ENCODE results near the gene SERPINE1. TPM values are rescaled to one million over a fixed set of nuclear protein-coding genes. Genes with fewer than 3 reads are reported as not detected.
"Not testable (repeated sequence)": the region's sequence is repeated elsewhere in the genome, so short reads cannot be mapped to it uniquely, and the experiment has no call there.

Gene SERPINE1
- polyA plus RNA-seq (2014; cell fraction: cytosol; rRNA removed) = not detected in 2 replicates
- not detected in 2 replicates for polyA plus RNA-seq (2014; cell fraction: nucleus; rRNA removed)

DNA sequence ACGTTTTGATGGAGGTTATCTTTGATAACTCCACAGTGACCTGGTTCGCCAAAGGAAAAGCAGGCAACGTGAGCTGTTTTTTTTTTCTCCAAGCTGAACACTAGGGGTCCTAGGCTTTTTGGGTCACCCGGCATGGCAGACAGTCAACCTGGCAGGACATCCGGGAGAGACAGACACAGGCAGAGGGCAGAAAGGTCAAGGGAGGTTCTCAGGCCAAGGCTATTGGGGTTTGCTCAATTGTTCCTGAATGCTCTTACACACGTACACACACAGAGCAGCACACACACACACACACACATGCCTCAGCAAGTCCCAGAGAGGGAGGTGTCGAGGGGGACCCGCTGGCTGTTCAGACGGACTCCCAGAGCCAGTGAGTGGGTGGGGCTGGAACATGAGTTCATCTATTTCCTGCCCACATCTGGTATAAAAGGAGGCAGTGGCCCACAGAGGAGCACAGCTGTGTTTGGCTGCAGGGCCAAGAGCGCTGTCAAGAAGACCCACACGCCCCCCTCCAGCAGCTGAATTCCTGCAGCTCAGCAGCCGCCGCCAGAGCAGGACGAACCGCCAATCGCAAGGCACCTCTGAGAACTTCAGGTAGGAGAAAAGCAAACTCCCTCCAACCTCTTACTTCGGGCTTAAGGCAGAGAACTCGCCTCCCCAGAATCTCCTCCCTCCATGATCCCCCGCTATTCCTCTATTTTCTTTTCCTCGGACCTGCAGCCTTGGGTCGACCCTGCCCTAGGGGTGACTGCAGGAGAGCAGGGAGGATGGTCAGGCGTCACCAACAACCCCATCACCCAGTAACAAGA, at the start of gene SERPINE1:
SERPINE1 (plus strand) TSS at position 454 of the 809 bp plus-strand sequence. CDS start 1,290 bp downstream, outside the sequence.
- peak; percentile 27 for DNase-seq (ENCODE audit: low spot score)

DNA sequence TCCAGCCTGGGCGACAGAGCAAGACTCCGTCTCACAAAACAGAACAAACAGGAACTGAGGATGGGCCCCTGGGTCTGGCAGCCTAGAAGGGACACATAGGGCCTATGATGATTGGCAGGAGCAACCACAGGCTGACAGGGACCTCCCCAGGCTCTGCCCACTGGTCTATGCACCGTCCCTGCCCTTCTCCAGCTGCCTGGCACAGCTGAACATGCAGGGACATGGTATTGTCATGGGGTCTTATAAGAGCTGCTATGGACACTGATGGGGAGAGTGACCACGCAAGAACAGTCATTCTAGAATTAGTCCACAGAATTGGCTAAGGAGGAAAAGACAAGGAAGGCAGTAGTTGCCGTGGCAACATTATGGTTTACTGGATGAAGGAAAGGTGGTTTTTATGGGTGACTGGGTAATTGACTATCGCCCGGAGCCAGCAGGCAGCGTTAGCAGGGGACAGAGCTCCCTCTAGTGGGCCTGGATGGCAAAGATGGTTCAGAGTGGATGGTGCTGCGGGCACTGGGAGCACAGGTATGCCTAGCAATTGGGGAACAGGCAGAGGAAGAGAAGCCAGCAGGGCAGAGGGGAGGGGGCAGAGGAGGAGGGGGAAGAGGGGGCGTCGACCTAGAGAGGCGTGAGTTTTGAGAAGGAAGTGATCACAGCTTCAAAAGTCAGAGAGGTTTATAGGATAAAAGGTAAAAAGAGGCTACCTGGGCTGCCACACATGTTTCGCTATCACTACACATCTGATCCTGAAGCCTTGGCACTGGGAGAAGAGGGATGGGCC, 49.4 kb upstream of the SERPINE1 start:
- DNase-seq (ENCODE audit: low spot score) = peak; percentile 63

DNA sequence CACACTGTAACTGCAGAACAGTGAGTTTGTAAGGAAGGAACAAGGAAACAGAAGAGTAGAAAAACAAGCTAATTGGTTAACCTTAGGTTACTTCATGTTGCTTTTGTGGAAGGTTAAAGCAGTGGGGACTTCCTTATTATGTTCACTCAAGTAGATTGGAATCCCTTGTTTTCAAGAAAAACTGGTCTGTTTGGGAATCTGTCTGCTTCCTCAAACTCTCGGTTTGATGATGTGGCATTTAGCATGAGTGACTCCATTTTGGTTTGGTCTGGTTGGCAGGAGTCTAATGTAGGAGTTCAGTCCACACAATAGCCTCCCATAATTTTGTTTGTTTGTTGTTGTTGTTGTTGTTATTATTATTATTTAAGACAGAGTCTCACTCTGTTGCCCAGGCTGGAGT, 45.5 kb upstream of the SERPINE1 start:
- DNase-seq (ENCODE audit: low spot score) = no peak

DNA sequence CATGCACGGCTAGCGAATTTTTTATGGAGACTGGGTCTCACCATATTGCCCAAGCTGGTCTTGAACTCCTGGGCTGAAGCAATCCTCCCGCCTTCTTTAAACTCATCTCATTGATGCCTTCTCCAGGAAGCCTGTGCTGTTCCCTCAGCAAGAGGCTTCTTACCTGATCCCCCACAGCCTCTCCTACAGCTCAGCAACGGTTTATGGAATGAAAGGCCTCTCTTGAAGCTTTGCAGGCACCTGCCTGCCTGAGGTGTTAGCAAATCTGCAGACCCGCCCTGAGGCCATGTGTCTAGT, 42.1 kb upstream of the SERPINE1 start:
- DNase-seq (ENCODE audit: low spot score) = no peak

DNA sequence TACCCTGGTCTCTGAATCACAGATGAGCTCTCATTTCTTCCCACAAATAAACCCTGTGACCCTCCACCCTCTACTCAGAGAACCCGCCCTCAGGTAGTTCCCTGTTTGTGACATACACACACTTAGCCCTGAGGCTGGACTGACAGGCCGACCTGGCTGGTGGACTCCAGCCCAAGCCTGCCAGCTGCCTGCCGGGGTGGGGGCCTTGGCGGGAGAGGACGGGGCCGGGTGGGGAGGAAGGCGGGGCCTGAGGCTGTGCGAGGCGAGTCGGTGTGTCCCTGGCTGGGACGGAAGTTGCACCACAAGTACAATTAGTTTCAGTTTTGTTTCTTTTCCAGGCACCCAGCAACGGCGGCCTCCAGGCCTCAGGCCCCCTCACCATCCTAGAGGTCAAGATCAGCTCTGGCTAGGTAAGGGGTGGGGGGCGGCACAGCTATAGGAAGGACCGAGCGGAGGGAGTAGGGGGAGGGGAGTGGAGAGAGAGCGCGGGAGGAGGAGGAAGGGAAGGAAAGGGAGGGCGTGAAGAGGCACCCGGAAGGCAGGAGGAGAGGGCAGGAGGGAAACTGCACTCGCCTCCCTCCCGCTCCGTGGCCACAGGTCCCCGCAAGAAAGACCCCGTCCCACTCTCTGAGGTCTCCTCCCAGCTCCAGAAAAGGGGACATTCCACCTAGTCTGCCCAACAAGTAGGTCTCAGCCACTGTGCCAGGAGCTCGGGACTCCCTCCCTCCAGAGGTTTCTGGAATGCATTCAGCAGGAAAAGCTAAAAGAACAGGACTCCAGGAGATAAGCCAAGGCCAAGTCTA, 41.5 kb upstream of the SERPINE1 start, which contains the start of gene TRIM56:
TRIM56 (plus strand) TSS at position 320 of the 803 bp plus-strand sequence. CDS start 1,832 bp downstream, outside the sequence.
- DNase-seq (ENCODE audit: low spot score) = peak; percentile 50

DNA sequence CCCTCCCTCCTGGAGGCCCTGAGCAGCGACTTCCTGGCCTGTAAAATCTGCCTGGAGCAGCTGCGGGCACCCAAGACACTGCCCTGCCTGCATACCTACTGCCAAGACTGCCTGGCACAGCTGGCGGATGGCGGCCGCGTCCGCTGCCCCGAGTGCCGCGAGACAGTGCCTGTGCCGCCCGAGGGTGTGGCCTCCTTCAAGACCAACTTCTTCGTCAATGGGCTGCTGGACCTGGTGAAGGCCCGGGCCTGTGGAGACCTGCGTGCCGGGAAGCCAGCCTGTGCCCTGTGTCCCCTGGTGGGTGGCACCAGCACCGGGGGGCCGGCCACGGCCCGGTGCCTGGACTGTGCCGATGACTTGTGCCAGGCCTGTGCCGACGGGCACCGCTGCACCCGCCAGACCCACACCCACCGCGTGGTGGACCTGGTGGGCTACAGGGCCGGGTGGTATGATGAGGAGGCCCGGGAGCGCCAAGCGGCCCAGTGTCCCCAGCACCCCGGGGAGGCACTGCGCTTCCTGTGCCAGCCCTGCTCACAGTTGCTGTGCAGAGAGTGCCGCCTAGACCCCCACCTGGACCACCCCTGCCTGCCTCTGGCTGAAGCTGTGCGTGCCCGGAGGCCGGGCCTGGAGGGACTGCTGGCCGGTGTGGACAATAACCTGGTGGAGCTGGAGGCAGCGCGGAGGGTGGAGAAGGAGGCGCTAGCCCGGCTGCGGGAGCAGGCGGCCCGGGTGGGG, 39.4 kb upstream of the SERPINE1 start:
- DNase-seq (ENCODE audit: low spot score) = no peak

DNA sequence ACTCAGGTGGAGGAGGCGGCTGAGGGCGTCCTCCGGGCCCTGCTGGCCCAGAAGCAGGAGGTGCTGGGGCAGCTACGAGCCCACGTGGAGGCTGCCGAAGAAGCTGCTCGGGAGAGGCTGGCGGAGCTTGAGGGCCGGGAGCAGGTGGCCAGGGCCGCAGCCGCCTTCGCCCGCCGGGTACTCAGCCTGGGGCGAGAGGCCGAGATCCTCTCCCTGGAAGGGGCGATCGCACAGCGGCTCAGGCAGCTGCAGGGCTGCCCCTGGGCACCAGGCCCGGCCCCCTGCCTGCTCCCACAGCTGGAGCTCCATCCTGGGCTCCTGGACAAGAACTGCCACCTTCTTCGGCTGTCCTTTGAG, 38.9 kb upstream of the SERPINE1 start:
- DNase-seq (ENCODE audit: low spot score) = no peak

DNA sequence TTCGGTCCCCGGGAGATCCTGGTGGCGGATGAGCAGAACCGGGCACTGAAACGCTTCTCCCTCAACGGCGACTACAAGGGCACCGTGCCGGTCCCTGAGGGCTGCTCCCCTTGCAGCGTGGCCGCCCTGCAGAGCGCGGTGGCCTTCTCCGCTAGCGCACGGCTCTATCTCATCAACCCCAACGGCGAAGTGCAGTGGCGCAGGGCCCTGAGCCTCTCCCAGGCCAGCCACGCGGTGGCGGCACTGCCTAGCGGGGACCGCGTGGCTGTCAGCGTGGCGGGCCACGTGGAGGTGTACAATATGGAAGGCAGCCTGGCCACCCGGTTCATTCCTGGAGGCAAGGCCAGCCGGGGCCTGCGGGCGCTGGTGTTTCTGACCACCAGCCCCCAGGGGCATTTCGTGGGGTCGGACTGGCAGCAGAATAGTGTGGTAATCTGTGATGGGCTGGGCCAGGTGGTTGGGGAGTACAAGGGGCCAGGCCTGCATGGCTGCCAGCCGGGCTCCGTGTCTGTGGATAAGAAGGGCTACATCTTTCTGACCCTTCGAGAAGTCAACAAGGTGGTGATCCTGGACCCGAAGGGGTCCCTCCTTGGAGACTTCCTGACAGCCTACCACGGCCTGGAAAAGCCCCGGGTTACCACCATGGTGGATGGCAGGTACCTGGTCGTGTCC, 37.9 kb upstream of the SERPINE1 start:
- DNase-seq (ENCODE audit: low spot score) = no peak

DNA sequence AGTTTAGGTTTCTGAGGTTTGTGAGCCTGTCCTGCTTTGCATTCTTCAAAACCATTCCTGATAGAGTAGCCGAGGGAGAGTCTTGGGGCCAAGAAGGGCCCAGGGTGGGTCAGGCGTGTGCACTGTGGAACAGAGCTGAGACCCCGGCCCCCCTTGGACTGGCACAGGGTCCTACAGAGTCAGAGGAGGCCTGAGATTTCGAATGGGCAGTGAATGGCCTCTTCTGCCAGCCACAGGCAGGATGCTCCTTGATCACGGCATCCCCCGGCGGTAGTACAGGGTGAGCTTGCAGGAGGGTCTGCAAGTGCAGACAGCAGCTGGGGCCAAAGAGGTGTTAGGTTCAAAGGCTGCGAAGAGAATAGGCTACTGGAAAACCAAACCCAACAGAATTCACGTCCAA, 37.0 kb upstream of the SERPINE1 start:
- no peak for DNase-seq (ENCODE audit: low spot score)

DNA sequence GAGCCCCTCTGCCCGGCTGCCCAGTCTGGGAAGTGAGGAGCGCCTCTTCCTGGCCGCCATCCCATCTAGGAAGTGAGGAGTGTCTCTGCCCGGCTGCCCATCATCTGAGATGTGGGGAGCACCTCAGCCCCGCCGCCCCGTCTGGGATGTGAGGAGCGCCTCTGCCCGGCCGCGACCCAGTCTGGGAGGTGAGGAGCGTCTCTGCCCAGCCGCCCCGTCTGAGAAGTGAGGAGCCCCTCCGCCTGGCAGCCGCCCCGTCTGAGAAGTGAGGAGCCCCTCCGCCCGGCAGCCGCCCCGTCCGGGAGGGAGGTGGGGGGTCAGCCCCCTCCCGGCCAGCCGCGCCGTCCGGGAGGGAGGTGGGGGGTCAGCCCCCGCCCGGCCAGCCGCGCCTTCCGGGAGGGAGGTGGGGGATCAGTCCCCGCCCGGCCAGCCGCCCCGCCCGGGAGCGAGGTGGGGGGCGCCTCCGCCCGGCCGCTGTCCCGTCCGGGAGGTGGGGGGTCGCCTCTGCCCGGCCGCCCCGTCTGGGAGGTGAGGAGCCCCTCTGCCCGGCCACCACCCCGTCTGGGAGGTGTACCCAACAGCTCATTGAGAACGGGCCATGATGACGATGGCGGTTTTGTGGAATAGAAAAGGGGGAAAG, 34.5 kb upstream of the SERPINE1 start:
- DNase-seq (ENCODE audit: low spot score) = not testable (repeated sequence)

DNA sequence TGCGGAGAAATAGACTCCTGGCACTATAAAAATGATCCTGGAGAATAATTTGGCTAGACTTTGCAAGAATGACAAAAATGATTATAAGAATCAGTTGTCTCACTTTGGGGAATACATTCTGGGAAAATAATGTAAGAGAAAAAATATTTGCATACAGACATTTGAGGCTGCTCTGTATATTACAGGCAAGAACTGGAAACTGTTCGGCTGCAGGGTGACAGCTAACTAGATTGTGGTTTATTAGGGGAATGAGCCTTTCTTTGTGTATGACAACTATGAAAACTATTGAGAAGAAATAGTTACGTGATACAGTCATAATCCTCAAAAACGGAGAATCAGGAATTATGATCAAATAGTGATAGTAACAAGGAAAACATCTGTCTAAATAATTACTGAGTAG, 33.0 kb upstream of the SERPINE1 start:
- no peak for DNase-seq (ENCODE audit: low spot score)

DNA sequence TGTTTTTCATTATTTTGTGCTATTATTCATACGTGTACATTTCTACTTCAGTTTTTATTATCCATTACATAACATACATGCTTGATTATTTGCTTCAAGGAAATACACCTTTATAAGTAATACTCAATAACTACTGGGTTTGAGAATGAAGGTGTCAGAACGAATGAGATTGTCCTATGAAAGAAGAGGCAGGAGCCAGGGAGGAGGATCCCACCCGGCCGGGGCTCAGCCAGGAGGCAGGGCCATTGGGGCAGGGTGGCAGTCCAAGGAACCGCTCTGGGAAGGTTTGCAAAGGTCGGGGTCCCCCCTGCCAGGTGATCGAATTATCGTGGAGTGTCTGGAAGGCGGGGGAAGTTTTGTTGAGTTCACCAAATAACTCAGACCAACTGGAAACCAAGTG, 32.5 kb upstream of the SERPINE1 start:
- DNase-seq (ENCODE audit: low spot score) = no peak

DNA sequence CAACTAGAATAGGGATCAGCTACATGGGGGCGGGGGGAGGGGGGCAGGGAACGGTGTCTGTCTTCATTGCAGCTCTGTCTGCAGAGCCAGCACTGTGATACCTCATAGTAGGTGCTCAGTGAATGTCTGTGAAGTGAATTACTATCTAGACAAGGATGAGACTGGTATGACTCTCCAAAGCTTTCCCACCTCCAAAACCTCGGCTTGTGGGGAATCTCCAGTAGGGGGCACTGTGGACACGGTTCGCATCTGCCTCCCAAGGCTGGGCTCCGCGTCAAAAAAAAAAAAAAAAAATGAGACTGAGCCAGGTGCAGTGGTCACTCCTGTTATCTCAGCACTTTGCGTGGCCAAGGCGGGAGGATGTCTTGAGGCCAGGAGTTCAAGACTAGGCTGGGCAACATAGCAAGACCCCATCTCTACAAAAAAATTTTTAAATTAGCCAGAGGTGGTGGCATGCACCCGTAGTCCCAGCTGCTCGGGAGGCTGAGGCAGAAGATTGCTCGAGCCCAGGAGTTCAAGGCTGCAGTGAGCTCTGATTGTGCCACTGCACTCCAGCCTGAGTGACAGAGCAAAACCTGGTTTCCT, 32.0 kb upstream of the SERPINE1 start:
- DNase-seq (ENCODE audit: low spot score) = peak; percentile 31

DNA sequence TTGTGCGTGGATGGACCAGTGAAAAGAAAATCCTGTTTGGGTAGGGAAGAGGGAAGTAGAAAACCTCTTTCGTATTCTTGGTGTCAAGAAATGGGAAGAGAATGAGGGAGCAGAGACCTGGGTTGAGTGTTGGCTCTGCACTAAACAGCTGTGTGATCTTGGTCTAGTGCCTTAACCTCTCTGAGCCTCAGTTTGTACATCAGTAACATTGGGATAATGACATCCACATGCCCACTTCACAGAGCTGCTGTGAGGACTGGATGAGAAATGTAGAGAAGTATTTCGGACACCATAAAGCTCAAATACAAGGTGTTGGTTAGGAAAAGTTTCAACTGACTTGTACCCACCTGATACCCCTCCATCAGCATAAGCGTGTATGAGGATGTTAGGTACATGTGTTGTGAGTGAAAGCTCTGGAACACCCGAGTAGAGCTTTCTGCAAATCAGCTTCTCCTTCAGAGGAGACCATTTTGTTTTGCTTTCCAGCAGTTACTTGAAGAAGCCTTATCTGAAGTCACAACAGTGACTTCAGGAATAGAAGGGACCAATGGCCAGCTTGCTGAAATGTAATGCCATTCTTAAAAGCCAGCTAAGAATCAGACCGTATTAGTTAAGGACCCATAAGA, 30.5 kb upstream of the SERPINE1 start:
- DNase-seq (ENCODE audit: low spot score) = no peak

DNA sequence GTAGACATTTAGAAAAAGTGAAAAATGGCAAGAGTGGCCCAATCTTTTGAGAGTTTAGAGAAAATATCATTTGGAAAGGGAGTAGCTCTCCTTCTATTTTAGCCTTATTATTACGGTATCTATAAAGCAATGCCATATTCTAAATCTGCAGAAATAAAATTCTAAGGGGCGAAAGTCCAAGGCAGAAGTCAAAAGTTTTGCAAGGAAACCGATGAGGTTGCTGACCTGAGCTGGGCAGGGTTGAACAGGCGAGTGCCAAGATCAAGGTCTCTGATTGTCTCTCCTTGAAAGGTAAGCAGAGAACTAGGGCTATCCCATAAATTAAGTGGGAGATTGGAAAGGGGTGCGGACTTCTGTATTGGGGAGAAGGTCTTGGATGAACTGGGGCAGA, 30.0 kb upstream of the SERPINE1 start:
- no peak for DNase-seq (ENCODE audit: low spot score)

DNA sequence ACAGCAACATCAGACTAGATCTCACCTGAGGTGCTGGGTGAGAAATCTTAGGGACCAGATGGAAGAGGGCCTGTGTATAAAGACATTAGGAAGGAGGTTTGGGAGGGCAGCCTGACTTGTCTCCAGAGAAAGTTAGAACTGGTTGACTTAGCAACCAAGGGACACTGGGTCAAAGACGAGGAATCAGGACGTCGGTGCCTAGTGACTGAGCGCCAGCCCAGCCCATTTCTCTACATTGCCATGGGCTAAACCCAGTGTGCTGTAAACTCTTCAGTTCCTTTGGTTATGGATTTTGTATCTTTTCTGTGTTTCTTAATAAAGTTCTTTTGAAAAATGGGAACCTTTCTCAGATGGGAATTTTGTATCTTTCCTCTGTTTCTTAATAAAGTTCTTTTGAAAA, 29.3 kb upstream of the SERPINE1 start:
- DNase-seq (ENCODE audit: low spot score) = no peak

DNA sequence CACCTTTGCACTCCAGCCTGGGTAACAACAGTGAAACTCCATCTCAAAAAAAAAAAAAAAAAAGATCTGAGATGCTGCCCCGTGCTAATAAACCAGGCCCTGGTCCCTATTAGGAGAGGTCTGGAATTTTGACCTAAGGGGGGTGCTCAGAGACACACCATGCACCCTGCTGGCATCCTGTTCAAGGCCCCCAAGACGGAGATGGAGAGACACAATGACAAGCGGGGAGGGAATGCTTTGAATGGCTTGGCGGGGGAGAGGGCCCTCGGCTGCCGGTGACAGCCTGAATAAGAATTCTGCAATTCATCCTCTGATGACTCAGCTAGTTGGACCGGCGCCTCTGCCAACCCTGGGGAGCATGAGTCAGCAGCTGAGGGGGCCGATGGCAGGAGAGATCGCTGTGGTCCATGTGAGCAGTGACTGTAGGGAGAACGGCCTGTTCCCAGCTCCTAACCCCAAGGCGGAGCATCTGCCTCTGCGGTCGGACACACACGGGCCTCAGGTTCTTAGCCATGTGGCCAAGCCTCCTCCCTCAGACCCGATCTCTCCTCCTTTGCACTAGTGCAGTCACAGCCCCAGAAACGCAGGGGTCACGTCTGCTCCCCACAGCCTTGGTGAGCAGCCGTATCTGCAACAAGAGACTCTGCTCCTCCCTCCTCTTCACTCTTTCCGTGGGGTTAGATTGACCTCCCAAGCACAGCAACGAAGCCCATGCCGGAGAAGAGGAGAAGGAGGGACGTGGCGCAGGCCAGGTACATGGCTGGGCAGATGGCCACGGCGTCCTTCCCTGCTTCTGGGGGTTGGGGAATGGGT, 26.7 kb upstream of the SERPINE1 start:
- DNase-seq (ENCODE audit: low spot score) = peak; percentile 72

Data from SK-N-DZ (cell line).